Right ventricle myocardium inferior (tissue), 1 donor: ENCODE results near the gene USPL1. TPM values are rescaled to one million over a fixed set of nuclear protein-coding genes. Genes with fewer than 3 reads are reported as not detected.
"Not testable (repeated sequence)": the region's sequence is repeated elsewhere in the genome, so short reads cannot be mapped to it uniquely, and the experiment has no call there.

Experiments
- ATAC-seq: fragments of 200-7000 bp; cut with Tn5 transposase; one replicate; pipeline ENCODE4 v1.9.1; 2020; ENCODE audit warnings: mild to moderate bottlenecking, moderate library complexity
- DNase-seq: peaks from one replicate; pipeline ENCODE4 v3.0.0; 2021; ENCODE audit errors: missing footprints
- intact Hi-C: fragments of 100-400 bp; cut with DNase I; formaldehyde crosslinking; loops from one replicate; pipeline ENCODE4 v1.11.0; 2022
- total RNA-seq: library from RNA; stranded (reverse); fragmentation: NEBNext Ultra II Directional; extraction: Animal tissue kit (Norgen Biotek cat#: 25700); gene quantifications from one replicate; pipeline ENCODE4 v1.2.1, GENCODE V29; 2021
- donor health status: DM: no; HTN: yes; CAD: no; lungs with severe emphysema.

USPL1 gene
- total RNA-seq, 1 donor from 2014 or later, result 10.3 TPM

- DNase-seq, result no peak
- intact Hi-C loops, result no loop called here
- ATAC-seq, result peak; percentile 59
Observed at GRCh38 chr13:30608364-30608763, 9.4 kb upstream of the USPL1 start.

- intact Hi-C loops, result no loop called here
- DNase-seq (no peak), ATAC-seq (no peak)
Observed at GRCh38 chr13:30610311-30610710, 7.4 kb upstream of the USPL1 start.

DNA sequence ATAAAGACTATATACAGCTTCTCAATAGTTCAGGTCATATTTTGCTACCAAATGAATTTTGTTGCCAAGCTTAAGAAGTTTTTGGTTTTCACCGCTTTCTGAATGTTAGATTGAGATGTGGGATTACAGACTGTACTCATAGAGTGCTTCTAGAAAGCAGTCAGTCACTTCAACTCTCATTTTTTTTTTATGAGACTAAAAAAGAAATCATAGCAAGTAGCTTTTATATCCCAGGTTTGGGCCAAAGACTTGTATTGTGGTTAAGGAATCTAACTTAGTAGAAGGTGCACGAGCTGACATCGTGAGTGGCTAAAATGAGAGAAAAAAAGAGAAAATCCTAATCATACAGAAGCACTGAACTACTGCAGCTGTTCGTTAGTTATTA lies 2.2 kb upstream of the USPL1 start:
- DNase-seq, result no peak
- ATAC-seq, result no peak
- intact Hi-C loops, result loop anchor here (5.0 kb wide), 2 partner anchors 187 to 308 kb away; partner anchors contain the start of gene KATNAL1

DNA sequence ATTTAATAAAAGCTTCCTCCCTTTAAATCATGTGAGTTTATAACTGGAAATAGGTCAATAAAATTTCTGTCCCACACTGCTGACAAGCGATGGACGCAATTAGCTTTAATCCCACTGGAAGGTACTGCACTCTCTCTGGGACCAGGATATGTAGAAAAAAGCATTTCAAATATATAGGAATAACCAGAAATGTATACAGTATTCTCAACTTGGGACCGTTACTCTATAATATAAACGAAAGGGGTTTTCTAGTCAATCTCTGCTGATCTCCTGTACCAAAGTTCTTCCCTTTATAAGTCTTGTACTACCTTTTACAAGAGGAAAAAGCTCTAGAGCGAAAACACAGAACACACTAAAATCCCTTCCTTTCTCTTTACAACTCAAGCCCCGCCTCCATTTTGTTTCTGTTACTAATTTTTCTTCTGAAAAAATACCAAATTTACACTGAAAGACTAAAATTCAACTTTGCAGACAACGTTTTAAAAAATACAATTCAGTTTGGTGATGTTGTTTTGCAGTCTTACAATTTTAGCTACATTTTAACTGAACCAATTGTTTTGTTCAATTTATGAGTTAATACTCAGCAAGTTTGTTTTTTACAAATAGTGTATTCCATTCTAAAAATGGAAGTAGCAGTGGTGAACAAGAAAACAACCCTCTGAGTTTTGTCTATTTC lies 1.7 kb upstream of the USPL1 start:
- ATAC-seq (no peak), DNase-seq (no peak)
- intact Hi-C loops, result loop anchor here (5.0 kb wide), 2 partner anchors 186 to 309 kb away; partner anchors contain the start of gene KATNAL1

- ATAC-seq (peak; percentile 73), DNase-seq (no peak)
- intact Hi-C loops, result loop anchor here (1.0 to 5.0 kb wide), 3 partner anchors 153 to 310 kb away; partner anchors contain the start of gene KATNAL1
Observed at GRCh38 chr13:30616927-30617314, 799 bp upstream of the USPL1 start.

DNA sequence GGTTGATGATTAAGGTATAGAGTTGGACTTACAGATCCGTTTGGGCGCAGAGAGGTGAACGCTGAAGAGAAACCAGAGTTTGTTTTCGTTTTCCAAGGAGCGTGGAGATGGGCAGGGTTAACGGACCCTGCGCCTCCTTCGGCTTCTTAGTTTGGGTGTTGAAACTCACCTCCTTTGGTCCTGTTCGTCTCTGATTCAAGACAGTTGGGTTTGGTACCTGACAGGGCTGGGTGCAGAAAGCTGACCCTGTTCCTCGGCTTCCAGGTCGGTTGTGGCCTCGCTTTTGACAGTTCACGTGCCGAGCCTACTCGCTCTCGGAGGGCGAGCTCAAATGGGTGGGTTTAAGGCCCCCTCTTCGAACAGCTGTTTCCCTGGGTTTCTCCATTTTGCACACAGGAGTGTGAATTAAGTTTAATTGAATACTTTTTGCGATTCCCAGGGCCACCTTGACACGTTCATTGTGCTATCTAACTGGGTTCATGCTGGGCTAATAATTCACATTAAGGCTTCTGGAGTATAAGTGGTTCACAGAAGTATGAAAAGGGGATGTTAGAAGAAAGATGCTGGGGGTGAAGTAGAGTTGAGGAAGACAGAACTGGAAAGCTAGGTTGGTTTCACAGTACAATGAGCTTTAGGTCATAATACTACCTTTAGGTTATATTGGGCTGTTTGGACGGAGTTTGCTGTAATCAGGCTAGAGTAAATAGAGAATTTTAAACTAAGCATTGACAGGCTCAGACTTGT lies 638 bp downstream of the USPL1 start:
- intact Hi-C loops, result loop anchor here (5.0 kb wide), 2 partner anchors 184 to 311 kb away; partner anchors contain the start of gene KATNAL1
- ATAC-seq, result no peak
- DNase-seq, result no peak

DNA sequence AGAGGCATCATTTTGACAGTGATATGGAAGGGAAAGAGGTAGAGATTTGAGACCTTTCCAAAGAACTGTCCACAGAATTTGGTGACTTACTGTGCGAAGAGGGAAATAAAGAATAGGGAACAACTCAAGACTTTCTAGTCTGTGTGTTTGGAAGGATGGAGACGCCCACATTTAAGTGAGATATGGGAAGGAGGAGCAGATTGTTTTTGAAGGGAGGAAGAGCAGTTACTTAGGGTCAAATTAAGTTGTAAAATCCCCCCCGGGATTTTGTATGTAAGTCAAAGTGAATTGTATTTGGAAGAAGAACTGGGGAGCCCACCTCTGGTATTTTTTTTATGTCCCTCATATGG lies 1.2 kb downstream of the USPL1 start:
- intact Hi-C loops, result loop anchor here (5.0 kb wide), 2 partner anchors 183 to 312 kb away; partner anchors contain the start of gene KATNAL1
- ATAC-seq, result no peak
- no peak for DNase-seq

DNA sequence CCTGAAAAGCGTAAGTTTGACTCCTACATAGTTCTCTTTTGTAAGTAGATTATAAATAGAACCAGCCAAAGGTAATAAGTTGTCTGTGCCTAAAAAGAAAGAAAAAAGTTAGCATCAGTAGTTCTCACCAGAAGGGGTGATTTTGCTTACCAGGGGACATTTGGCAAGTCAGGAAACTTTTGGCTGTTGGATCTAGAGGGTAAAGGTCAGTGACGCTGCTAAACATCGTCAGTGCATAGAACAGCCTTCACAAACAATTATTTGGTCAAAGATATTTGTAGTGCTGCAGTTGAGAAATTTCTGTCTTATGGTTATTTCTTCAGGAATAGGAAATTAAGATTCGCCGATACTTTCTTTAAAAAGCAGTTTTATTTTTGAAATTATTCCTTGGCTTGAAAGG lies 2.0 kb downstream of the USPL1 start:
- ATAC-seq (no peak), DNase-seq (no peak)
- intact Hi-C loops, result loop anchor here (5.0 kb wide), 2 partner anchors 183 to 312 kb away; partner anchors contain the start of gene KATNAL1

- intact Hi-C loops, result no loop called here
- ATAC-seq (no peak), DNase-seq (no peak)
Observed at GRCh38 chr13:30620941-30621340, 3.2 kb downstream of the USPL1 start.

GRCh38 chr13:30622551-30622950 lies 4.8 kb downstream of the USPL1 start:
- ATAC-seq, result no peak
- no peak for DNase-seq
- intact Hi-C loops, result no loop called here

DNA sequence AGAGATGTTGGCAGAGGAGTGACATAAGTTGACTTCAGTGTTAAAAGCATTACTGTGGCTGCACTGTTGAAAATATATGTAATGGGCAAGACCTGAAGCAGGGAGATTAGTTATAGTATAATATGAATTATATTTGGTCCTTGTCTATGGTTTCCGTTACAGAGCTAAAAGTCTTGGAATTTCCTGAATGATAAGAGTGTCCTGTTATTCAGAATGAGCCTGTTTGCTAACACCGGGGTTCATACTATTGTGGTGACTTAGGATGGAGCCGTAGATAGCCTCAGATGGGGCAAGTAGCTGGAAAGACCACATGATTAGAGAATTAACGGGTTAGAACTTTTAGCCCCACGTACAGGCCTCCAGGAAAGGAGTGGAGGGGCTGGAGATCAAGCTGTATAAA lies 5.7 kb downstream of the USPL1 start:
- DNase-seq, result no peak
- no peak for ATAC-seq
- intact Hi-C loops, result no loop called here

DNA sequence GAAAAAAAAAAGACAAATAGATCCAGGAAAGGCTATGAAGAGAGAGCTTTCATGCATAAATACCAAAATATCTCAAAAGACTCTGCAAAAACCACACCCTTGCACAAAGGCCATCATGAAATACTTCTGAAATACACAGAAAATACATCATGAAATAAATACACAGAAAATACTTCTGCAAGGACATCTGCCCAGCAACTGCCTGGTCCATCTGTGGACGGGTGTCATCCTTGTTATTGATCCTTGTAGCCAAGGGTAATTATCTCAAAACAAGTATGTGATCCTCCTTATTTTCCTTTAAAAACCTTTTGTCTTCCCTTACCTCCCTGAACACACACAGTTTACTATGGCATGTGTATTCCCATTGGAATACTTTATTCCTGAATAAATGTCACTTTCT lies 6.9 kb downstream of the USPL1 start:
- intact Hi-C loops, result no loop called here

DNA sequence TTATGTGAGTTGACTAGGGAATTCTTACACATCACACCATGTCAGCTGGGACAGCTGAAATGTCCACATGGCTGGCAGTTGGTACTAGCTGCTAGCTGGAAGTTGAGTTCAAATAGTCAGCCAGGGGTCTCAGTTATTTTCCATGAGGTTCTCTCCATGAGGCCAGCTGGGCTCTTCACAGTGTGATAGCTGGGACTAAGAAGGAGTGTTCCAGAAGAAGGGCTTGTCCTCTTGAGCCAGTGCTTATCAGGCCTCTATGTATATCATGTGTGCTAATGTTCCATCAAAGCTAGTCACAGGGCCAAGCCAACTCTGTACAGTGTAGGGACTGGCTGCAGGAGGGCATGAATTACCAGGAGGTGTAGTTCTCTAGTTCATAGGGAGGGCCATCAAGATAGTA lies 11.8 kb downstream of the USPL1 start:
- intact Hi-C loops, result no loop called here
- no peak for DNase-seq
- ATAC-seq, result peak; percentile 50

More for the DNA sequence above, 6.9 kb downstream of the USPL1 start:
- DNase-seq, result no peak
- ATAC-seq, result no peak

- DNase-seq, result no peak
- no peak for ATAC-seq
Observed at GRCh38 chr13:30633861-30634260, 16.1 kb downstream of the USPL1 start.

GRCh38 chr13:30634838-30635237 lies 17.1 kb downstream of the USPL1 start:
- intact Hi-C loops, result no loop called here
- ATAC-seq (no peak), DNase-seq (no peak)

More at GRCh38 chr13:30633861-30634260, 16.1 kb downstream of the USPL1 start:
- intact Hi-C loops, result no loop called here

GRCh38 chr13:30638301-30638700 lies 20.6 kb downstream of the USPL1 start:
- DNase-seq, result no peak
- intact Hi-C loops, result no loop called here

GRCh38 chr13:30639671-30640070 lies 22.0 kb downstream of the USPL1 start:
- DNase-seq (no peak), ATAC-seq (no peak)
- intact Hi-C loops, result no loop called here

More at GRCh38 chr13:30638301-30638700, 20.6 kb downstream of the USPL1 start:
- ATAC-seq, result no peak

DNA sequence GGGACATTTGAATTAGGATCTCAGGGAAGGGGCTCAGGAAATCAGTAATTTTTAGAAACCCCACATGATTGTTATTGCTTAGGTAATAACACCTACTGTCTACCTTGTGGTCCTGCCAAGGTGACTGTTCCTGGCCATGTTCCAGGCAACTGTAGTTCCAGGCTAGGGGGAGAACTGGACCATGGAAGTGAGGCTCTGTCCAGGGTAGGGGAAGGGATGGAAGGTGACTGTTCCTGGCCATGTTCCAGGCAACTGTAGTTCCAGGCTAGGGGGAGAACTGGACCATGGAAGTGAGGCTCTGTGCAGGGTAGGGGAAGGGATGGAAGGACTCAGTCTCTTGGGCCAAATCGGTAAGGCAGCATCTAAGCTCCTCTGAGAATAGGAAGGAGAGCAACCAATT lies 23.5 kb downstream of the USPL1 start:
- intact Hi-C loops, DNase-seq: not testable (repeated sequence)
- ATAC-seq, result peak; percentile 50

GRCh38 chr13:30645629-30646028 lies 27.9 kb downstream of the USPL1 start:
- DNase-seq (no peak), ATAC-seq (no peak)
- intact Hi-C loops, result no loop called here

GRCh38 chr13:30647420-30647819 lies 29.7 kb downstream of the USPL1 start:
- intact Hi-C loops, result no loop called here
- DNase-seq (no peak), ATAC-seq (no peak)
